Measurements from ENCODE around the gene MED26. TPM values are rescaled to one million over a fixed set of nuclear protein-coding genes. Genes with fewer than 3 reads are reported as not detected.

Gene MED26
- total and polyA plus RNA-seq, 2 of the 8 experiments (the other 6 are each of a cell fraction or from before 2014, with no cell fraction given) = 5.3 to 10.7 TPM

- no peak for TF ChIP-seq EZH2 (IDR thresholded peaks at IDR 0.05; ENCODE audit: low read depth, low read length, severe bottlenecking)
- TF ChIP-seq CHD2 (IDR thresholded peaks at IDR 0.05; ENCODE audit: low read length) = no peak
- no peak for TF ChIP-seq BACH1 (IDR thresholded peaks at IDR 0.05; ENCODE audit: low read length)
- TF ChIP-seq POLR2AphosphoS5 (IDR thresholded peaks at IDR 0.05; ENCODE audit: low read depth, low read length) = no peak
- no peak for TF ChIP-seq RXRA (IDR thresholded peaks at IDR 0.05; ENCODE audit: insufficient read depth, low read depth, low read length)
- TF ChIP-seq, protein P1, sequence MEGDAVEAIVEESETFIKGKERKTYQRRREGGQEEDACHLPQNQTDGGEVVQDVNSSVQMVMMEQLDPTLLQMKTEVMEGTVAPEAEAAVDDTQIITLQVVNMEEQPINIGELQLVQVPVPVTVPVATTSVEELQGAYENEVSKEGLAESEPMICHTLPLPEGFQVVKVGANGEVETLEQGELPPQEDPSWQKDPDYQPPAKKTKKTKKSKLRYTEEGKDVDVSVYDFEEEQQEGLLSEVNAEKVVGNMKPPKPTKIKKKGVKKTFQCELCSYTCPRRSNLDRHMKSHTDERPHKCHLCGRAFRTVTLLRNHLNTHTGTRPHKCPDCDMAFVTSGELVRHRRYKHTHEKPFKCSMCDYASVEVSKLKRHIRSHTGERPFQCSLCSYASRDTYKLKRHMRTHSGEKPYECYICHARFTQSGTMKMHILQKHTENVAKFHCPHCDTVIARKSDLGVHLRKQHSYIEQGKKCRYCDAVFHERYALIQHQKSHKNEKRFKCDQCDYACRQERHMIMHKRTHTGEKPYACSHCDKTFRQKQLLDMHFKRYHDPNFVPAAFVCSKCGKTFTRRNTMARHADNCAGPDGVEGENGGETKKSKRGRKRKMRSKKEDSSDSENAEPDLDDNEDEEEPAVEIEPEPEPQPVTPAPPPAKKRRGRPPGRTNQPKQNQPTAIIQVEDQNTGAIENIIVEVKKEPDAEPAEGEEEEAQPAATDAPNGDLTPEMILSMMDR (IDR thresholded peaks at IDR 0.05; ENCODE audit: control extremely low read depth in 1 of 3, insufficient read depth in 1 of 3, low read depth in 1 of 3, low read length in 3 of 3) = no peak
Measured at GRCh38 chr19:16582486-16583261, 45.3 kb downstream of the MED26 start (continued).

Measured in H1 (cell line).